GM12878 (cell line): ENCODE measurements around the gene HERPUD1. TPM values are rescaled to one million over a fixed set of nuclear protein-coding genes. Genes with fewer than 3 reads are reported as not detected.

Experiments
- CBX3 ChIP-seq: fragments of 200-600 bp; sonication (generic); IDR thresholded peaks from 2 replicates; pipeline ENCODE4 v1.6.1; 2016; ENCODE audit warnings: low read depth, borderline replicate concordance
- E2F8 ChIP-seq: fragments of 450-650 bp; IDR thresholded peaks from 2 replicates; pipeline ENCODE4 v1.6.1; 2018; ENCODE audit warnings: mild to moderate bottlenecking, low read depth, moderate library complexity; ENCODE audit not compliant: partially characterized antibody
- EED ChIP-seq: sonication (generic); IDR thresholded peaks from 2 replicates; pipeline ENCODE4 v1.6.1; 2016; ENCODE audit warnings: antibody characterized with exemption, low read depth
- IRF3 ChIP-seq: fragments of 450-650 bp; IDR thresholded peaks from 2 replicates; pipeline ENCODE4 v1.6.1; 2014; ENCODE audit warnings: mild to moderate bottlenecking
- NFIC ChIP-seq: IDR thresholded peaks from 2 replicates; pipeline ENCODE4 v1.6.1; 2012; ENCODE audit warnings: low read depth, mild to moderate bottlenecking, inconsistent platforms, low read length, moderate library complexity
- TCF3 ChIP-seq: IDR thresholded peaks from 2 replicates; pipeline ENCODE4 v1.6.1; 2012; ENCODE audit warnings: low read depth, mild to moderate bottlenecking, low read length, borderline replicate concordance; ENCODE audit not compliant: insufficient read depth
- ZNF217 ChIP-seq: fragments of 450-650 bp; IDR thresholded peaks from 2 replicates; pipeline ENCODE4 v1.6.1; 2017; ENCODE audit warnings: antibody characterized with exemption, mild to moderate bottlenecking
- polyA plus RNA-seq, 11 experiments: library from polyadenylated mRNA; depleted of rRNA in 4 of 11; unstranded in 6 of 11; stranded (reverse) in 5 of 11; fragments of >200 nt; fragmentation: Nextera tagmentation in 4 of 11; fragmentation: Illumina TruSeq in 1 of 11; extraction: Ambion mirVana in 4 of 11; extraction: Trizol in 1 of 11; gene quantifications; 1 replicate in 1 of 11; 2 replicates in 10 of 11; pipeline versions ENCODE4 v1.2.1 to v1.2.3, GENCODE V29; 2011 to 2016; ENCODE audit warnings: inconsistent platforms in 2 of 11, missing spikeins in 2 of 11, low read depth in 1 of 11
- total RNA-seq, 4 experiments: library from RNA; depleted of rRNA in 3 of 4; stranded (reverse); fragments of >200 nt in 3 of 4; fragmentation: Illumina TruSeq in 1 of 4; extraction: Trizol in 1 of 4; gene quantifications; 2 replicates each; pipeline versions ENCODE4 v1.2.1 to v1.2.3, GENCODE V29; 2013 to 2021
- TF ChIP-seq, protein P1 (sequence below): fragments of 150-350 bp; IDR thresholded peaks from 2 replicates; pipeline ENCODE4 v1.6.1; 2014; ENCODE audit warnings: mild to moderate bottlenecking, low read depth, low read length

The HERPUD1 gene
- total and polyA plus RNA-seq, 10 of the 15 experiments (the other 5 are each of a cell fraction or from before 2014, with no cell fraction given): 32.6 to 212 (median 122) TPM

- TF ChIP-seq, protein P1, sequence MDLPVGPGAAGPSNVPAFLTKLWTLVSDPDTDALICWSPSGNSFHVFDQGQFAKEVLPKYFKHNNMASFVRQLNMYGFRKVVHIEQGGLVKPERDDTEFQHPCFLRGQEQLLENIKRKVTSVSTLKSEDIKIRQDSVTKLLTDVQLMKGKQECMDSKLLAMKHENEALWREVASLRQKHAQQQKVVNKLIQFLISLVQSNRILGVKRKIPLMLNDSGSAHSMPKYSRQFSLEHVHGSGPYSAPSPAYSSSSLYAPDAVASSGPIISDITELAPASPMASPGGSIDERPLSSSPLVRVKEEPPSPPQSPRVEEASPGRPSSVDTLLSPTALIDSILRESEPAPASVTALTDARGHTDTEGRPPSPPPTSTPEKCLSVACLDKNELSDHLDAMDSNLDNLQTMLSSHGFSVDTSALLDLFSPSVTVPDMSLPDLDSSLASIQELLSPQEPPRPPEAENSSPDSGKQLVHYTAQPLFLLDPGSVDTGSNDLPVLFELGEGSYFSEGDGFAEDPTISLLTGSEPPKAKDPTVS: no peak
- TF ChIP-seq ZNF217 (no peak), CBX3 (no peak), TCF3 (no peak), IRF3 (no peak), EED (no peak), NFIC (no peak), E2F8 (no peak)
- TF ChIP-seq, all 136 proteins: peak for 0
These were observed 45.3 kb downstream of the HERPUD1 start (continued) for GRCh38 chr16:56977216-56977615.
